Stimulated activated CD4-positive, alpha-beta T cell treated with anti-CD3 and anti-CD28 coated beads, Interleukin-2, amount 100 ng/mL, for 48 hours (primary cell): ENCODE results near the gene IFI16.
"Not testable (repeated sequence)": the region's sequence is repeated elsewhere in the genome, so short reads cannot be mapped to it uniquely, and the experiment has no call there.

Source experiments
- DNase-seq, 2 donors: peaks; one replicate each; pipeline ENCODE4 v3.0.0-alpha.2; 2020

IFI16 gene

GRCh38 chr1:159009704-159010361 is at the start of gene IFI16:
Gene IFI16, plus strand, starts transcription at chr1:159009907. Its CDS starts 4,774 bp downstream, at chr1:159014681.
- DNase-seq, result peak; percentile 36 to 45

DNA sequence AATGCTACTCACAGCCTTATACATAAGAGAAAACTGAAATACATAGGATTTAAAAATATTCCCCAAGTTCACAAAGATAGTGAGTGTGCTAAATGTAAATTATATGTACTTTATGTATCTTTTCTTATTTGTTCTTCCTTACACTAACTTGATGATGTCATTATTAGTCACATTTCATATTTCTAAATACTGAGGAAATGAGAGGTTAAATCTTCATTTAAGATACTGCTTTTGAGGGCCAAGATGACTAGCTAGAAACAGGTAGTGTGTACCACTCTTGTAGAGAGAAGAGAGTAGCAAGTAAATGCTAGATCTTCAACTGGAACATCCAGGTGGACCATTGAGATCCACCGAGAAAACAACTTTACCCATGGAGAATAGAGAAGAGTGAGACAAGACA is 48.5 kb upstream of the IFI16 start:
- DNase-seq, result no peak

GRCh38 chr1:158962983-158963382 is 46.7 kb upstream of the IFI16 start:
- DNase-seq, result no peak

DNA sequence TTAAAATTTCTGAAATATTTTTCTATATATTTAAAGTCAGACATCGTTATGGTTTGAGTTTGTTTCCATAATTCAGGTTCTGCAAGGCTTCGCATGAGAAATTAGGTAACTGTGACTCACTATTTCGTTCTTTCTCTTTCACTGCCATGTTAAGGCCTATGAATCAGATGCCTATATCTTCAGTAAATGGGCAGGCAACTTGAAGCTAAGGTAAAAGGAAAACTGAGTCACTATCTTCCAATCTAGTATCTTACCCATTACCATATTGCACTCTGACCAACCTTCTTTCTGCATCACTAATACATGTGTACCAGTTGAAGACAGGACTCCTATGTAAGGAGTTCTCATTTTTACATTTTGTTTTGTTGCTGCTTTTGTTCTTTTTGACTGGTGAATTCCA is 40.5 kb upstream of the IFI16 start:
- DNase-seq, result no peak

DNA sequence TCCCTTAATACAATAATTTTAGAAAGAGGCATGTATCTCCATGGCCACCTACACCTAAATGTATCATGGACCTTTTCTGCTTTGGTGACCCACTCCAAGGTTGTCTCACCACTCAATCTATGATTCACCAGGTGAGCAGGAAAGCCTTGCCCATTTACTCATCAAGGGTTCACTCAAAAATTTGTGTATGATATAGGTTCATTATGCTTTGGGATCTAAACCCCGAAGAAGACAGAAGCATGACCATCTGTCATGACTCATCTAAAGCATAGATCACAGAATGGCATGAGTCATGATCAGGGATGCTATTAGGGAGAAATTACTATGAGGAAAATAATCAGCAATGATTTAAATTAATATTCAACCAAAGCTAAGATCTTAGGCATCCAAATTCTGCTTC is 39.9 kb upstream of the IFI16 start:
- peak in 1 of 2 donors; percentile 5 for DNase-seq

DNA sequence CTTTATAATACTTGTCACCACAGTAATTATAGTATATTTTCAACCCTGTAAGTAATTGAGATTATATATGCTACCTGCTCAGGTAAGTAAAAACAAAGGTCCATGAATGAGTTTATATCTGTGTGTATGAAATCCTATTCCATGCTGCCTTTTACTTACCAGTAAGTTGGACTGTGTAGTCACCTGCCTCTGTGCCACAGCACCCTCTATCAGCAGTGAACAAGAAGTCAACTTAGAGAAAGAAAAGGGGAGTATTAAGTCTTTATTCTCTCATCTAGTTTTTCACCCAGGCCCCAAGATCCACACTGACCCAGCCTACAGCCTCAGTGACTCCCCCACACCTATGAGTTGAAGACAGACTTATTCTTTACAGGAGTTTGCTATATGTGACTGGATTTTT is 36.9 kb upstream of the IFI16 start:
- no peak for DNase-seq

- no peak for DNase-seq
These were observed 33.5 kb upstream of the IFI16 start for GRCh38 chr1:158976219-158976618.

GRCh38 chr1:158978730-158979129 is 31.0 kb upstream of the IFI16 start:
- DNase-seq, result no peak

- DNase-seq, result no peak
These were observed 30.5 kb upstream of the IFI16 start for GRCh38 chr1:158979229-158979628.

DNA sequence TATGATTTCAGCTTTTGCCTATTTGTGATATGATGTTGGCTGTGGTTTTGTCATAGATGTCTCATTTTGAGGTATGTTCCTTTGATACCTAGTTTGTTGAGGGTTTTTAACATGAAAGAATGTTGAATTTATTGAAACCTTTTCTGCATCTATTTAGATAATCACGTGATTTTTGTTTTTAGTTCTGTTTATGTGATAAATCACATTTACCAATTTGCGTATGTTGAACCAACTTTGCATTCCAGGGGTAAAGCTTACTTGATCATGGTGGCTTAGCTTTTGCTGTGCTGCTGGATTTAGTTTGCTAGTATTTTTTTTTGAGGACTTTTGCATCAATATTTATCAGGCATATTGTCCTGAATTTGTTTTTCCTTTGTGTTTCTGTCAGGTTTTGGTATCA is 26.5 kb upstream of the IFI16 start:
- no peak for DNase-seq

- no peak for DNase-seq
These were observed 25.3 kb upstream of the IFI16 start for GRCh38 chr1:158984386-158984785.

- DNase-seq, result no peak
These were observed 20.3 kb upstream of the IFI16 start for GRCh38 chr1:158989424-158989823.

DNA sequence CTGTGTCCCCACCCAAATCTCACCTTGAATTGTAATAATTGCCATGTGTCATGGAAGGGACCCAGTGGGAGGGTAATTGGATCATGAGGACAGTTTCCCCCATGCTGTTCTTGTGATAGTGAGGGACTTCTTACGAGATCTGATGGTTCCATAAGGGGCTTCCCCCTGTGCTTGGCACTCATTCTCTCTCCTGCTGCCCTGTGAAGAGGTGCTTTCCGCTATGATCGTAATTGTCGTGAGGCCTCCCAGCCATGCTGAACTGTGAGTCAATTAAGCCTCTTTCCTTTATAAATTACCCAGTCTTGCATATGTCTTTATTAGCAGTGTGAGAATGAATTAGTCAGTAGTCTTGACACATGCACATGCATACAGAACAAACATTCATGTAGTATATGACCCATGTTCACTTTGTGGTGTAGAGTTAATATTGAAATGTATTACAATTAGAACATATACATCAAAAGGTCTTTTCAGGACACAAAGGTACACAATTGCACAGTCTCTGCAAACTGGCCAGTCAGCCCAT is 16.9 kb upstream of the IFI16 start:
- DNase-seq, result no peak

GRCh38 chr1:158996998-158997397 is 12.7 kb upstream of the IFI16 start:
- DNase-seq, result no peak

DNA sequence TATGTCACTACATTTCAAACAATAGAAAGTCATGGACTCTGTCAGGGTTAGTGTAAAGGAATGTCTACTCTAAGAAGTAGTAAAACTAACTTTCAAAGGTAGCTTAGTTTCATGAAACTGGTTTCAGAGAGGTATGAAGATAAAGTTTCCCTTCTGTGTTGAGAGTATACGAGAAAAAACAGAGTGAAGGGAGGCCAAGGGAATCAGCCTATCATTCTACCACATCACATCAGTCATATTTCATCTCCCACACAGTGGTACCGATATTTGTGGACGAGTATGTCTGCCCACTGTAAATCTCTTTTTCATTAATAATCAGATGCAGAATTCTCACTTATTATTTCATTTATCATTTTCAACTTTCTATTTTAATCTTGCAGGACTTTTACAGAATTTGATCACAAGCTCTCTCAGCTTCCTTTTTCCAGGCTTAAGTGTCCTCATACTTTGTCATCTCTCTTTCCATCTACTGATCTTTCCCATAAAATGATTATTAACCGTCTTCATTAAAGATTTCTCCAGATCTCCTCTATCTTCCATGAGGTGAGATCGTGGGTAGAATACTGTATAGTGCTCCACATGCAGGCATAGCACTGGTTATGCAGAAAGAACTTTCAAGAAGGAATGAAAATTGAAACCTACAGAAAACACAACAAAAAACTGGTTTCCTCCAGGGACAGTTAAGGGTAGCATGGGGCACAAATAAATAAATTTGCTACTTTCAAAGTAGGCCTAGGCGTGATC is 11.5 kb upstream of the IFI16 start:
- no peak for DNase-seq

DNA sequence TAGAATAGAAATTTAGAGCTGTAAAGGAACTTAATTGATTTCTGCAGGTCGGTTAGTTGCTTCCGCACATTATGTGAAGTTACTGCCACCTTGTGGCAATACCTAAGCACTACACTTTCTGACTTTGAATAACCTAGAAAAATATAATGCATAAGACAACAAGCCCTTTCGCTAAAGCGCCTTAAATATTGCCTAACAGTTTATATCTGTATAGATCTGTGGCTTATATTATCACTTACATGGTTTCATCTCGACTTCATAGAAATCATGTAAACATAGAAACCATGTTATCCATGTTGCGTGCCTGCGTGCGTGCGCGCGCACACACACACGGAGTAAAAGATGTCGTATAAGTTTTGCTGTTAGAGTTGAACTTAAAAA is 10.9 kb upstream of the IFI16 start:
- DNase-seq, result no peak

GRCh38 chr1:158999316-159000069 is 10.2 kb upstream of the IFI16 start:
- DNase-seq, result no peak

DNA sequence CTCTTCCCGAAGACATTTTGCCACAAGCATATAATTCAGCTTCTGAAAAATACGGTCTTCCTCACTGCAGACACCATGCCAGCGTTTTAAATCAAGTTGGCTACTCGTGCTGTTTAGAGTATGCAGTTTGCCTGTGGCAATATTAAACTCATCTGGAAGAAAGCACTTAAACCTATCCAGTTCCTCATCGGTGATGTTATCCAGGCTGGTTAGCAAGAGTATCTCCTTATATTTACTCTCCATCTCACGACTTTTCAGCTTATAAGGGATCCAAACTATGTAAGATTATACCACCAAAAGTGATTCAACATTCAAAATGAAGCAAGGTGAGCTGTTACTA is 9.7 kb upstream of the IFI16 start:
- DNase-seq, result no peak

DNA sequence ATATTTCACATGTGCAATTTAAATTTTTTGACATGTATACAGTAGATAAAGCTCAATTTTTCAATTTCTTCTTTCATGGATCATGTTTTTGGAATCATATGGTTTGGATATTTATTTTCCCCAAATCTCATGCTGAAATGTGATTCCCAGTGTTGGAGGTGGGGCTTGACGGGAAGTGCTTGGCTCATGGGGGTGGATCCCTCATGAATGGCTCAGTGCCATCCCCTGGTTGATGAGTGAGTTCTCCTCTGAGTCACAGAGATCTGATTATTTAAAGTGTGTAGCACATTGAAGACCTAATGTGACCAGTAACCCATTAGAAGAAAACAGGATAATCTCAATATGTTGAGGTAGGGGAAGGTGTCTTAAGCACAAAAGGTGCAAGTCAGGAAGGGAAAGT is 9.1 kb upstream of the IFI16 start:
- no peak for DNase-seq

DNA sequence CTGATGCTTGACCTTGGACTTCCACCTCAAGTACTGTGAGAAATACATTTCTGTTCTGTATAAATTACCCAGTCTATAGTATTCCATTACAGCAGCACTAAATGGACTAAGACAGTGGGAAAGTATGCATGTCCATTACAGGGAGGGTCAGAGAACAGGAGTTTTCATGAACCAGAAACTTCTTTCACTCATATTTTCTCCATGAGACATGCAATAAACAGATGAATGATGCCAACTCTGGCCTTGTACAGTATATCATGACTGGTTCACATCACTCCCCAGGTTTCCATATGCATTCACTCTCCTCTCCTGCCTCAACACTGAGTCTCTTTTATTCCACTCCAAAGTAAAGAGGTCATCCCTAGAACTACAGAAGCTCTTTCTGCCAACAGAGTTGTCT is 4.5 kb upstream of the IFI16 start:
- DNase-seq, result no peak

DNA sequence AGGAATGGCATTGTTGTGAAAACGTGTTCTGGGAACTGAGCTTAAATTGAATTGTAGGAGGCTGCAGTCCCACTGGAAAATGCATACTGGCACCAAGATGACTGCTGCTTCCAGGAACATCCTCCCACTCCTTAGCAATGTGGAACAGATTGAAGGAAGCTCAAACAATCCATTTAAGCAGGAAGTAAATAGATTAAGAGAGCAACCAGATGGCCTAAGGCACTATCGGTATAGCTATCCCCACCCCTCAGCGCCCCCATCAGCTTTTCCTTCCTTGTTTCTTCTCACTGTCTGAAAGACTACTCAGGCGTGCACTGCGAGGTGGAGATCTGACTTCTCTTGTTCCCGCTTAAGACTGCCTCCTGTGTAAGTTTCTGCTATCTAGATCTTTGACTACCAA is 4.0 kb upstream of the IFI16 start:
- DNase-seq, result no peak

DNA sequence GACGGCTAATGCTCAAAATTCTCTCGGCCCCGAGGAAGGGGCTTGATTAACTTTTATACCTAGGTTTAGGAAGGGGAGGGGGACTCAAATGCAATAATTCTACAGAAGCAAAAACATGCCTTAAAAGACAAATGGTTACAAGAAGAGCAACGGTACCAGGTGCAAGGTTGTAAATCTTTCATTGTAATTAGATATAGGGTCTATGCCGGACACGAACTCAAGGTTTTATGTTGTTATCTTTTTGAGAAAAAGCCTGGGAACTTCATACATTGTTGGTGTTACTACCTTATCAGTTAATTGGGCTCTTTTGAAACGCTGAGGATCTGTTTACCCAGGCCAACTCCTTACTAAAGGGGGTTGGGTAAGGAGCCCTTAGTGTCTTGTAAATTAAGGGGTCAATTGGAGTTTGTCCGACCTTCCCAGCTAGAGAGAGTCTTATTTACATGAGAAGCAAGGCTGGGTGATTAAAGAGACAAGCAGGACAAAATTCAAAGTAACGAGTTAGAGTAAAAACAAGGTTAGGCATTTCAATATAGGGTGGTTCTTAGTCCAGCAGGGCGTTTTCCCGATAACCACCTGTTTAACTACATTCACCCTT is 3.4 kb upstream of the IFI16 start:
- DNase-seq, result not testable (repeated sequence)

GRCh38 chr1:159007726-159008125 is 2.0 kb upstream of the IFI16 start:
- no peak for DNase-seq
